Activated CD4-positive, alpha-beta T cell treated with anti-CD3 and anti-CD28 coated beads for 36 hours (primary cell): ENCODE measurements around the gene RILPL1. TPM values are rescaled to one million over a fixed set of nuclear protein-coding genes. Genes with fewer than 3 reads are reported as not detected.
"Not testable (repeated sequence)": the region's sequence is repeated elsewhere in the genome, so short reads cannot be mapped to it uniquely, and the experiment has no call there.

Experiments
- ATAC-seq: fragments of 200-7000 bp; cut with Tn5 transposase; one replicate; pipeline ENCODE4 v1.10.0; 2021; ENCODE audit warnings: mild to moderate bottlenecking, moderate library complexity
- CTCF ChIA-PET: fragments of 350-600 bp; sonication (Branson Sonifier 250); formaldehyde crosslinking; loops from one replicate; lab custom pipeline; 2021; ENCODE audit warnings: antibody characterized with exemption; lab: Charles Lee
- POLR2A ChIA-PET: fragments of 350-600 bp; sonication (Branson Sonifier 250); formaldehyde crosslinking; loops from one replicate; lab custom pipeline; 2021; ENCODE audit warnings: antibody characterized with exemption, inconsistent platforms; lab: Charles Lee
- DNase-seq: peaks from one replicate; pipeline ENCODE4 v3.0.0-alpha.2; 2020
- H3K27ac Mint-ChIP-seq: one replicate; pipeline ENCODE4 v1.8.0; 2021; ENCODE audit warnings: mixed read lengths
- H3K27me3 Mint-ChIP-seq: one replicate; pipeline ENCODE4 v1.8.0; 2021; ENCODE audit warnings: mixed read lengths
- H3K36me3 Mint-ChIP-seq: one replicate; pipeline ENCODE4 v1.8.0; 2021; ENCODE audit warnings: low read depth, mixed read lengths
- H3K4me1 Mint-ChIP-seq: one replicate; pipeline ENCODE4 v1.8.0; 2021; ENCODE audit warnings: mixed read lengths
- H3K4me3 Mint-ChIP-seq: one replicate; pipeline ENCODE4 v1.8.0; 2021; ENCODE audit warnings: mild to moderate bottlenecking, moderate library complexity, mixed read lengths
- H3K9me3 Mint-ChIP-seq: one replicate; pipeline ENCODE4 v1.8.0; 2021; ENCODE audit warnings: low read depth, mixed read lengths
- intact Hi-C, 2 experiments: fragments of 100-400 bp; cut with DNase I in 1 of 2; cut with micrococcal nuclease in 1 of 2; formaldehyde crosslinking; loops; one replicate each; pipeline versions ENCODE4 v1.14.2 to v1.15.1; 2022 to 2024; cut with DNase I, micrococcal nuclease
- total RNA-seq, 2 experiments: library from RNA; stranded (reverse); gene quantifications; one replicate each; pipeline ENCODE4 v1.2.3, GENCODE V29; 2021

Gene RILPL1
- total RNA-seq, 2 experiments from 2014 or later, result 4.7 to 5.3 TPM

DNA sequence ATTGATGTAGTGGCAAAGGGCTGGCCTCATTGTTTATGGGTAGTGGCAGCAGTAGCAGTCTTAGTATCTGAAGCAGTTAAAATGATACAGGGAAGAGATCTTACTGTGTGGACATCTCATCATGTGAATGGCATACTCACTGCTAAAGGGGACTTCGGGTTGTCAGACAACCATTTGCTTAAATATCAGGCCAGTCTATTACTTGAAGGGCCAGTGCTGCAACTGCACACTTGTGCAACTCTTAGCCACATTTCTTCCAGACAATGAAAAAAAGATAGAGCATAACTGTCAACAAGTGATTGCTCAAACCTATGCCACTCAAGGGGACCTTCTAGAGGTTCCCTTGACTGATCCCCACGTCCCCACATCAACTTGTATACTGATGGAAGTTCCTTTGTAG, 20.6 kb upstream of the RILPL1 start:
- ATAC-seq, H3K4me3 Mint-ChIP-seq, H3K27me3 Mint-ChIP-seq, H3K4me1 Mint-ChIP-seq, POLR2A ChIA-PET, CTCF ChIA-PET, H3K36me3 Mint-ChIP-seq, H3K9me3 Mint-ChIP-seq, DNase-seq, H3K27ac Mint-ChIP-seq, intact Hi-C loops: not testable (repeated sequence)

DNA sequence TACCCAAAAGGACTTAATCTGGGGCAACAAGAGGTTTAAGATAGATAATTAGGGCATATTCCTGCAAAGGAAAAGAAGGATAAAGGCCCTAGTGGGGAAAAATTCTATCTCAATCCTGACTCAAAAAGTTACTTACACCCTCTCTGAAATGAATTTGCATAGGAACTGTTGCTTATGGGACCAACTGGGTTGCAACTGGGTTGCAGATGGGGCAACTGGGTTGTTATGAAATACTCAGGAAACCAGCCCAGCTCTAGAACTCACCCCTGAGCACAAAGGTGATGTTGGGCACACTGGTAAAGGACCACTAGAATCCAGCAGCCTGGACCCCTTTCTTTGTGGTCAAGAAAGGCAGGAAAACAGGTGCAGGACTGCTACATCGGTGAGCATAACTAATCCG, 17.2 kb upstream of the RILPL1 start:
- H3K4me1 Mint-ChIP-seq, result no peaks in the 10 kb centered on the region
- H3K27me3 Mint-ChIP-seq, result no peaks in the 10 kb centered on the region
- ChIA-PET CTCF (no interaction called here), POLR2A (no interaction called here)
- H3K9me3 Mint-ChIP-seq, result no peaks in the 10 kb centered on the region
- DNase-seq, result no peak
- no peaks in the 10 kb centered on the region for H3K36me3 Mint-ChIP-seq
- intact Hi-C loops, result no loop called here
- H3K4me3 Mint-ChIP-seq, result no peak overlapping the region
- no peak overlapping the region for H3K27ac Mint-ChIP-seq
- no peak for ATAC-seq

DNA sequence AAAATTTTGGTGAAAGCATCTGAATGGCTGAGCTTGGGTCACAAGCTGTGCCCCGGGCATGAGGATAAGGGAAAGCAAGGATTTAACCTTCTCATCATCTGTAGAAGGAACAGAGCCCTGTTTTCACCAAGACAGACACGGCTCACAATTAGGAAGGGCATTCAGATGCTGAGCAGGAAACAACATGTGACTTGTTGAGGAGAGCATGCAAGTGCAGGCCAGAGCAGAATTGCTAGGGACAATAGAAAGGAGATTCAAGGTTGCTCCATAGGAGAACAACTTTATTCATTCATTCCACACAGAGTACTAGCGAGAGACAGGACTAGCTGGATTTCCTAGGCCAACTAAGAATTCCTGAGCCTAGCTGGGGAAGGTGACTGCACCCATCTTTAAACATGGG, 14.6 kb upstream of the RILPL1 start:
- intact Hi-C loops, result no loop called here
- ChIA-PET CTCF (no interaction called here), POLR2A (no interaction called here)
- Mint-ChIP-seq H3K4me3 (no peak overlapping the region), H3K36me3 (no peaks in the 10 kb centered on the region), H3K27ac (no peak overlapping the region), H3K9me3 (no peaks in the 10 kb centered on the region), H3K27me3 (no peaks in the 10 kb centered on the region), H3K4me1 (no peaks in the 10 kb centered on the region)
- no peak for ATAC-seq
- no peak for DNase-seq

DNA sequence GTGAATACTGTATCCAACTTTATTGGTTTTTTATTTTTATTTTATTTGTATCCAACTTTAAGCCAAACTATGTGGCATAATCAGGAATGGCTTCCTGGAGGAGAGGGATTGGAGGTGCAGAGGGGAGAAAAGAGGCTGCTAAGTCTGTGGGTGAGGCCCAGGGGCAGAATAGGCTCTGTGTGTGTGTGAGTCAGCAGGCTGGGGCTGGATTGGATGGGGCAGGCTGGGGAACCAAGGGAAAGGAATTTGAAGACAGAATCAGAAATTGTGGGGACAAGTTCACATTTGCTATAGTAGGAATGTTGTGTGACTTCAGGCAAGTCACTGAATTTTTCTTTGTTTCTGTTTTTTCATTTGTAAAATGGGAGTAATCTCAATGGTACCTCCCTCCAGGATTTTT, 12.8 kb upstream of the RILPL1 start:
- DNase-seq (no peak), ATAC-seq (no peak)
- H3K4me3 Mint-ChIP-seq, result no peak overlapping the region
- H3K27me3 Mint-ChIP-seq, result no peaks in the 10 kb centered on the region
- intact Hi-C loops, result no loop called here
- POLR2A ChIA-PET, result no interaction called here
- no peaks in the 10 kb centered on the region for H3K36me3 Mint-ChIP-seq
- H3K27ac Mint-ChIP-seq, result no peak overlapping the region
- CTCF ChIA-PET, result no interaction called here
- H3K4me1 Mint-ChIP-seq, result no peaks in the 10 kb centered on the region
- no peaks in the 10 kb centered on the region for H3K9me3 Mint-ChIP-seq

DNA sequence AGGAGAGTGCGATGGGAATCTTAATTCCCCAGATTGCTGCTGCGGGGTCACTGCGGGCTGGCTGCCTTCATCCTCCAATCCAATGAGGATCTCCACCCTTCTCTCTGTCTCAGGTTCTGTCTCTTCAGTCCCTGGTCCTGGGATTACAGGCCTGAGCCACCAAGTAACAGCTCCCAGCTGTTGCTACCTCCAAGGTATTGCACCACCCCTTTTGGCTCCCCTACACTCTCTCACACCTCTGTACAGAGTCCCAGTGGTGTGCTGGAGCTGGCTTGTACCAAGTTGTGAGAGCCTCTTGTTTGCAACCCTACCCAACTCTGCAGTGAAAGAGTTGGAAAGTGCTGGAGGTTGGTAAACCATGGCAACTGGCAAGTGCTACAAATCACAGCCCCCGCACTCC, 10.0 kb upstream of the RILPL1 start:
- POLR2A ChIA-PET, result no interaction called here
- Mint-ChIP-seq H3K9me3 (no peaks in the 10 kb centered on the region), H3K4me3 (no peak overlapping the region), H3K36me3 (no peaks in the 10 kb centered on the region), H3K27me3 (no peaks in the 10 kb centered on the region), H3K4me1 (no peaks in the 10 kb centered on the region), H3K27ac (no peak overlapping the region)
- CTCF ChIA-PET, result interaction anchor here (2.4 kb wide), 1 partner anchor 39 kb away, joined by 11 read pairs; no protein-coding TSS in a partner anchor
- no peak for DNase-seq
- ATAC-seq, result no peak
- intact Hi-C loops, result no loop called here

DNA sequence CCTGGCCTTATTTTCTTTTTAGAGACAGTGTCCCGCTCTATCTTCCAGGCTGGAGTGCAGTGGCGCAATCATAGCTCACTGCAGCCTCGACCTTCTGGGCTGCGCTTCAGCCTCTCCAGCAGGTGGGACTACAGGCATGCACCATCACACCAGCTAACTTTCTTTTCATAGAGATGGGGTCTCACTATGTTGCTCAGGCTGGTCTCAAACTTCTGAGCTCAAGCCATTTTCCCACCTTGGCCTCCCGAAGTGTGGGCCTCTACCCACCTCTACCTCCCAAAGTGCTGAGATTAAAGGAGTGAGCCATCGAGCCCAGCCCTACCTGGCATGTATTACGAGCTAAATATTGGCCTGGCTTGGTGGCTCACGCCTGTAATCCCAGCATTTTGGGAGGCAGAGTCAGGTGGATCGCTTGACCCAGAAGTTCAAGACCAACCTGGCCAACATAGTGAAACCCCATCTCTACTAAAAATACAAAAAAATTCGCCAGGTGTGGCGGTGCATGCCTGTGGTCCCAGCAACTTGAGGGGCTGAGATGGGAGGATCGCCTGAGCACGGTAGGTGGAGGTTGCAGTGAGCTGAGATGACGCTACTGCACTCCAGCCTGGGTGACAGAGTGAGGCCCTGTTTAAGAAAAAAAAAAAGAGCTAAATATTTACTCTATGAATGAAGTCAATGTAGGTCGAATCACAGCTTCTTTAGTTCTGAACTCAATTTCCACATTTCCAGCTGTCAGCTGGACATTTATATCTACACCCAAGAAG, 7.6 kb upstream of the RILPL1 start:
- H3K4me3 Mint-ChIP-seq, result no peak overlapping the region
- no peaks in the 10 kb centered on the region for H3K4me1 Mint-ChIP-seq
- ATAC-seq (no peak), DNase-seq (no peak)
- no peaks in the 10 kb centered on the region for H3K36me3 Mint-ChIP-seq
- no peak overlapping the region for H3K27ac Mint-ChIP-seq
- H3K27me3 Mint-ChIP-seq, result no peaks in the 10 kb centered on the region
- no peaks in the 10 kb centered on the region for H3K9me3 Mint-ChIP-seq
- intact Hi-C loops, result no loop called here
- ChIA-PET POLR2A (no interaction called here), CTCF (no interaction called here)

DNA sequence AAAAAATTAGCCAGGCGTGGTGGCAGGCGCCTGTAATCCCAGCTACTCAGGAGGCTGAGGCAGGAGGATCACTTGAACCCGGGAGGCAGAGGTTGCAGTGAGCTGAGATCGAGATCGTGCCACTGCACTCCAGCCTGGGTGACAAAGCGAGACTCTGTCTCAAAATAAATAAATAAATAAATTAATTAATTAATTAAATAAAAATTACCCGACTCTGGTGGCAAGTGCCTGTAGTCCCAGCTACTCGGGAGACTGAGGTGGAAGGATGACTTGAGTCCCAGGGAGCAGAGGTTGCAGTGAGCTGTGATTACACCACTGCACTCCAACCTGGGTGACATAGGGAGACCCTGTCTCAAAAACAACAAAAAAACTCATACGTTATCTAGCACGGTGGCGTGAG, 2.4 kb upstream of the RILPL1 start:
- intact Hi-C loops, H3K27ac Mint-ChIP-seq, DNase-seq, H3K4me3 Mint-ChIP-seq, H3K36me3 Mint-ChIP-seq, H3K9me3 Mint-ChIP-seq, H3K27me3 Mint-ChIP-seq, ATAC-seq: not testable (repeated sequence)
- peaks cover 19% of the 10 kb centered on the region for H3K4me1 Mint-ChIP-seq
- CTCF ChIA-PET, result interaction anchor here (0.6 to 0.9 kb wide), 3 partner anchors 13 to 105 kb away, joined by 3 to 4 read pairs (median 3); no protein-coding TSS in a partner anchor
- POLR2A ChIA-PET, result interaction anchor here (0.7 to 1.3 kb wide), 4 partner anchors 150 to 174 kb away, joined by 4 to 11 read pairs (median 6); no protein-coding TSS in a partner anchor

DNA sequence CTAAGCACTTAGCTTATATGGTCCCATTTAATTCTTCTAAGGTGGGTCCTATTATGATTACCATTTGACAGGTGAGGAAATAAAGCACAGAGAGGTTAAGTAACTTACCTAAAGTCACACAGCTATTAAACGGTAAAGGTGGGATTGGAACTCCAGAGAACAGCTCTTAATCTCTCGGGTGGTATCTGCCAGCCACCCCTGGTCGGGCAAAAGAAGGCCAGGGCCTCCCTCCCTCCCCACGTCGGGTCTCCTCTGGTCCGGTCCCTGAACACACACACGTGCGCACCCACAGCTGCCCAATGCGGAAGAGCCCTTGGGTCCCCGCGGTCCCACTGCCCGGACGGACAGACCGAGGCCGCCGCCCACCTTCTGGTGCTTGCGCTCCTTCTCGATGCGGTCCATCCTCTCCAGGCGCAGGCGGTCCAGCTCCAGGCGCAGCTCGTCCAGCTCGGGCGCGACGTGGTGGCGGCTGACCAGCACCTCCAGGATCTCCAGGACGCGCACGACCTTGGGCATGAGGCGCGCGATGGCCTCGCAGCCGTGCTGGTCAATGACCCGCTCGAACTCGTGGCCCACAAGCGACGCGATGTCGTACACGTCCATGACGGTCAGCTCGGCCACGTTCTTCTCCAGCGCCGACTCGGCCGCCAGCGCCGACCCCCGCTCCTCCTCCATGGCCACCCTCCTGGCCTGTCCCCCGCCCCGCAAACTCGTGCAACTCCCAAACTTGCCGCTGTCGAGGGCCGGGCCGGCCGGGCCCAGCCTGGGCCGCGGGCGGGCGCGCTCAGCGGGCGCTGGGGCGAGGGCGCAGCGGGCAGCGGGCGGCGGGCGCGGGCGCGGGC, 490 bp downstream of the RILPL1 start:
- DNase-seq, result peak; percentile 40

DNA sequence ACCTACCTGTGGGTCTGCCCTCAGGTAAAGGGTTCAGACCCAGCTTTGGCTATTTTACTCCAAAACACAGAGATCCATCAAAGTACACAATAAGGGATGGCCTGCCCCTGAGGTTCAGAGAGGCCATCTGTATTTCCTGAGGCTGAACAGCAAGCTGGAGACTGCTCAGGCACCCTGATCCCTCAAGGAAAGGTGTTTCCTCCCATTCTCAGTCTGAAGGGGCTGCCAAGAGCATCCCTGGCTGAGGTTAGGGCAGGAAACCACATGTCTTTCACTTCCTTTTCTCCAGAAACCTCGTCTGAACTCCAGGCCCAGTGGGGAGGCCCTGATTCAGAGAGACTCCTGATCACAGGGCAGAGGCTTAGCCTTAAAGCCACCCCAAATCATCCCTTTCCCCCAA, 1.5 kb downstream of the RILPL1 start:
- intact Hi-C loops, result loop anchor here (2.0 to 5.0 kb wide), 4 partner anchors 50 to 1905 kb away; partner anchors contain the start of genes EIF2B1 (in 1 of the 2), GTF2H3 (in 1 of the 2), ORAI1 (in 1 of the 2) and SNRNP35 (in 1 of the 2)
- Mint-ChIP-seq H3K4me1 (peaks cover 23% of the 10 kb centered on the region), H3K4me3 (peak overlapping the region; percentile 78), H3K9me3 (no peaks in the 10 kb centered on the region), H3K27me3 (peaks cover 3% of the 10 kb centered on the region), H3K36me3 (no peaks in the 10 kb centered on the region), H3K27ac (no peak overlapping the region)
- ChIA-PET POLR2A (no interaction called here), CTCF (interaction anchor here (0.7 kb wide), 1 partner anchor 128 kb away, joined by 3 read pairs; no protein-coding TSS in a partner anchor)
- peak; percentile 27 for DNase-seq
- ATAC-seq, result peak; percentile 17

More for the DNA sequence above, 490 bp downstream of the RILPL1 start:
- Mint-ChIP-seq H3K27me3 (peaks cover 3% of the 10 kb centered on the region), H3K9me3 (no peaks in the 10 kb centered on the region), H3K36me3 (no peaks in the 10 kb centered on the region), H3K4me1 (peaks cover 23% of the 10 kb centered on the region), H3K4me3 (peak overlapping the region; percentile 78), H3K27ac (peak overlapping the region; percentile 74)
- CTCF ChIA-PET, result interaction anchor here (0.6 to 1.4 kb wide), 2 partner anchors 49 to 95 kb away, joined by 3 to 5 read pairs; no protein-coding TSS in a partner anchor
- POLR2A ChIA-PET, result no interaction called here
- peak; percentile 52 for ATAC-seq
- intact Hi-C loops, result loop anchor here (1.0 to 5.0 kb wide), 6 partner anchors 49 to 1906 kb away; partner anchors contain the start of genes TMED2 (in 2 of the 2), EIF2B1 (in 1 of the 2), GTF2H3 (in 1 of the 2) and ORAI1 (in 1 of the 2)

DNA sequence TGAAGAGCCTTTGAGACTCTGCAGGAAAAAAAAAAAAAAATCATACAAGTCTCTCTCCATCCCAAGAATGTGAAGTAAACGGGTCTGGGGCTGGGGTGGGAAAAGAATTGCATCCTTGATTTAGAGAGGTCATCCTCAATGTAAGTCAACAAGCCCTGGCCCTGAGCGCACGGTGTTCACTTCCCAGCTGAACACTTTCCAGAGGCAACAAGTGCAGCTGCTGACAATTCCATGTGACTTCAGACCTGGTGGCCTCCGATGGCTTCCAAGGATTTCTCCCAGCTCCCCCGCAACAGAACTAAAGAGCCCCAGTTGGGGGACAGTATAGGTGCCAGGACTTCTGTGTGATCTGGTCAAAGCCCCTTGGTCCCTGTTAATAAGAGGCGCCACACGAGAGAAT, 2.4 kb downstream of the RILPL1 start:
- Mint-ChIP-seq H3K36me3 (no peaks in the 10 kb centered on the region), H3K4me3 (no peak overlapping the region), H3K27me3 (peaks cover 3% of the 10 kb centered on the region), H3K4me1 (peaks cover 23% of the 10 kb centered on the region), H3K9me3 (no peaks in the 10 kb centered on the region), H3K27ac (no peak overlapping the region)
- POLR2A ChIA-PET, result no interaction called here
- intact Hi-C loops, result loop anchor here (5.0 kb wide), 2 partner anchors 51 to 1904 kb away; partner anchors contain the start of genes ORAI1 (in 1 of the 2) and TMED2 (in 1 of the 2)
- ATAC-seq (no peak), DNase-seq (no peak)
- CTCF ChIA-PET, result no interaction called here

DNA sequence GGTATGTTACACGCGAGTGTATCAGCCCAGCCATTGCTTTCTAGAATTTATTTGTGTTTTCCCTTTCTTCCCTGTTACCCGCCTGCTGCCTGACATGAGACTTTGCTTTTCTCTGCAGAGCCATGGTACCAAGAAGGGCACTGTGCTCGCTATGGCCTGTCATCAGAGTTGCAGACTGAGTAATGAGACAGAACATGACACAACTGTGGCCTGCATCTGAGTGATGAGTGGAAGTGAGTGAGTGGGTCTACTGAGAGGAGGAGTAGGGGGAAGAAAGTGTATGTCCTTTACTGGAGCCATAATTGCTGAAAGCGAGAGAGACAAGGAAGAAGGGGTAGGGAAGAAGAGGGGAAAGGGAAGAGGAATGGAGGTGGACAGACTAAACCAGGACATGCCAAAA, 2.9 kb downstream of the RILPL1 start:
- Mint-ChIP-seq H3K36me3 (no peaks in the 10 kb centered on the region), H3K4me1 (peaks cover 23% of the 10 kb centered on the region), H3K27me3 (peaks cover 3% of the 10 kb centered on the region), H3K4me3 (no peak overlapping the region), H3K9me3 (no peaks in the 10 kb centered on the region), H3K27ac (no peak overlapping the region)
- ChIA-PET POLR2A (no interaction called here), CTCF (no interaction called here)
- intact Hi-C loops, result loop anchor here (5.0 kb wide), 2 partner anchors 52 to 1903 kb away; partner anchors contain the start of genes ORAI1 (in 1 of the 2) and TMED2 (in 1 of the 2)
- peak; percentile 33 for DNase-seq
- peak; percentile 36 for ATAC-seq
